COLO668 (cell line): ENCODE data around the gene SLC27A2.
"Not testable (repeated sequence)": the region's sequence is repeated elsewhere in the genome, so short reads cannot be mapped to it uniquely, and the experiment has no call there.

ENCODE experiments used
- DNase-seq: peaks from one replicate; lab custom pipeline; 2025; ENCODE audit not compliant: unreplicated experiment; lab: John Stamatoyannopoulos, UW

Gene SLC27A2

DNA sequence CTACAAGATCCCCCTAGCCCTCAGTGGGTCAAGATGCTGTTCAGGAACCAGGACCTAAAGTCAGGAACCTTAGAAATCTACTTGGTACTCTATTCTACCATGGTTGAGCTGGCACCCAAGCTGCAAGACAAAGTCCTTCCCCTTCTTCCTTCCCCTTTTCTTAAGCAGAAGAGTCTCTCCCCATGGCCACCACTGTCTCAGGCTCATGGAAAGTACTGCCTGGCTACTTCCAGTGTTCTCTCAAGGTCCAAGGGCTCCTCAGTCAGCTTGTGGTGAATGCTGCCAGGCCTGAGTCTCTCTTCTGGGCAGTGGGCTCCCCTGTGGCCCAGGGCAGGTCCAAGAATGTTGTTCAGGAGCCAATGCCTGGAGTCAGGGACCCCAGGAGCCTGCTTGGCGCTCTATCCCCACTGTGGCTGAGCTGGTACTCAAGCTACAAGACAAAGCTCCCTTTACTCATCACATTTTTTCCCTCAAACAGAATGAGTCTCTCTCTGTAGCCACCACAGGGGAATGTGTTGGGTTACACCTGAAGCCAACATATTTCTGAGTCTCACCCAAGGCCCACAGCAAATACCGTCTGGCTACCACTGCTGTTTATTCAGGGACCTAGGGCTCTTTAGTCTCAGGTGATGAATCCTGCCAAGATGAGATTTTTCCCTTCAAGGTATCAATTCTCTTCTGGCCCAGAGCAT lies 18.1 kb upstream of the SLC27A2 start:
- DNase-seq: no peak

DNA sequence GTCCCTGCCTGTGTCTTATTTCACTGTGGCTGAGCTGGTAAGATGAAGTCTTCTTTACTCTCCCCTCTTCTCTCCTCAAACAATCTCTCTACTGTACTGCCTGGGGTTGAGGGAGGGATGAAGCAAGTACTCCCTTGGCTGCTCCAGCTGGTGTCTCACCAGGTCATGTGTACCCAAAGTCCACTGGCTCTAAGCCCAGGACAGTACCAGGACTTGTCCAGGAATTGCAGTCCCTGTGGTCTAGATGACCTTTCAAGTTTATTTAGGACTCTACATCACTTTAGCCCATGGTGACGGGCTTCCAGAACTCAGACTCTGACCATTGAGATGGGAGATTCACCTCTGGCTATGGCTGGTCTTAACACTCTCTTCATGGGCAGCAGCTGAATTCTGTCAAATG lies 17.5 kb upstream of the SLC27A2 start:
- DNase-seq: no peak

GRCh38 chr15:50166216-50166615 lies 15.8 kb upstream of the SLC27A2 start:
- no peak for DNase-seq

- DNase-seq: no peak
These were observed 14.9 kb upstream of the SLC27A2 start for GRCh38 chr15:50167110-50167509.

DNA sequence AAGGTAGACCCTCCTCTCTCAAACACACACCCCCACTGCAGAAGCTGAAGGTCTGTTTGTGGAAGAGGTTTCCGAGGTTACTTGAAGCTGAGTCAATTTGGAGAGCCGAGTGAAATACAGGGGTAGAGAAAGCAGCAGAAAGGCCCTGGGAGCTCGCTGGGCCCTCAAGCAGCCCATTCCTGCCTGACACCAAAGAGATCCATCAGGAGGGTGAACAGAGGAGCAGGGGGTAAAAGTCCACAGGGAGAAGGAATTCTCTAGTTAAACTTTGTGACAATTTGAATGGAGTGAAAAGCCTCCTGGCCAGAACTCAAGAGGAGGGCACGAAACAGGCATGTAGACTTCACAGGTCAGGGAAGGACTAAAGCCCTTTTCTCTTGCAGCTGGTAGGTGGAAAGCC lies 13.6 kb upstream of the SLC27A2 start:
- DNase-seq: no peak

- DNase-seq: peak; percentile 18
These were observed 13.1 kb upstream of the SLC27A2 start for GRCh38 chr15:50168783-50169411.

DNA sequence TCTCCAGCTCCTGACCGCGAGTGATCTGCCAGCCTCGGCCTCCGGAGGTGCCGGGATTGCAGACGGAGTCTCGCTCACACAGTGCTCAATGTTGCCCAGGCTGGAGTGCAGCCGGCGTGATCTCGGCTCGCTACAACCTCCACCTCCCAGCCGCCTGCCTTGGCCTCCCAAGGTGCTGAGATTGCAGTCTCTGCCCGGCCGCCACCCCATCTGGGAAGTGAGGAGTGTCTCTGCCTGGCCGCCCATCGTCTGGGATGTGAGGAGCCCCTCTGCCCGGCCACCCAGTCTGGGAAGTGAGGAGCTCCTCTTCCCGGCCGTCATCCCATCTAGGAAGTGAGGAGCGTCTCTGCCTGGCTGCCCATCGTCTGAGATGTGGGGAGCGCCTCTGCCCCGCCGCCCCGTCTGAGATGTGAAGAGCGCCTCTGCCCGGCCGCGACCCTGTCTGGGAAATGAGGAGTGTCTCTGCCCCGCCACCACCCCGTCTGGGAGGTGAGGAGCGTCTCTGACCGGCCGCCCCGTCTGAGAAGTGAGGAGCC lies 9.6 kb upstream of the SLC27A2 start:
- not testable (repeated sequence) for DNase-seq

DNA sequence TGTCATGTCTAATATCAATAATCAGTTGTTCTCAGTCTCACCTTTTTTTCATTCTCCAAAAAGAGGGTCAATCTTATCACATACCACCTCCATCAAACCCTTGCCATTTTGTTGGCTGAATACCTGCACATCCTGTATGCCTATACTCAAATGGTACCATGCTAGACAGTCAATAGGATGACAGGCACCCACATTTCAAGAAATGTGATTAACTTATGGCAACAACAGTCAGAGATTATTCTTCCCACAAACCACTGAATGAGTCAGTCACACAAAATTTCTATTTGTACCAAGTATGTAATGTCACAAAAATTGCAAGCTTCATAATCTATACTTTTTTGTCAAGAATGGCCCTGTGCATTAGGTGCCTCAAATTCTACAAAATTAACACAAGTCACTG lies 5.1 kb upstream of the SLC27A2 start:
- DNase-seq: no peak

GRCh38 chr15:50180091-50180490 lies 1.9 kb upstream of the SLC27A2 start:
- DNase-seq: no peak

GRCh38 chr15:50180582-50180981 lies 1.4 kb upstream of the SLC27A2 start:
- DNase-seq: no peak

- peak; percentile 35 for DNase-seq
These were observed 611 bp upstream of the SLC27A2 start for GRCh38 chr15:50181201-50181968.

- DNase-seq: peak; percentile 67
These were observed 420 bp downstream of the SLC27A2 start for GRCh38 chr15:50182219-50183013.

DNA sequence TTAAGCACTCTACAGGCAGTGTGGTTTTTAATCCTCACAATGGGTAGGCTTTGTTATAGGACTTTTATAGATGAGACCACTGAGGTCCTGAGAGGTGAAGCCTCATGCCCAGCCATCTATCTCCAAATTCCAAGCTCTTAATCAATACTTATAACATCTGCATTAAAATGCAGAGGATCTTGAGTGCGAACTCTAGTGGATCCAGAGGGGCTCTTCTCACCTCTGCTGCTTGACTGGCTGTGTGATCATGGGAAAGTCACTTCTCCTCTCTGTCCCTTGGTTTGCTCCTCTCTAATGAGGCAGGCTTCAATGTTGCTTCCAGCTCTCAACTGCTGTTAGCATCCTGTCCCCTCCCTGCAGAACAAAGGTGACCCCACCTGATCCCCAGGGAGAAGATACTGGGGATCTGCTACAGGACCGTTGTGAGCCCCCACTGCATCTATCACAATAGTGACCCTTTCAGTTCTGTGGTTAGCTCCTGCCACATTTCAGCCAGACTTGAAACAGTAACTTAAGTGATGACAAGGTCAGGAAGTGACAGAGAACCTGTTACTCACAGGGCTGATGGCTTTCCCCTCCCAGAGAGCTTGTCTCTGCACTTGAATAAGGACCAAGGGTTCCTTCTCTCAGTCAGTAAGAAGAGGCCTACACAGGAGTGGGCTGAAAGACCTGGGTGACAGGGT lies 1.3 kb downstream of the SLC27A2 start:
- no peak for DNase-seq

DNA sequence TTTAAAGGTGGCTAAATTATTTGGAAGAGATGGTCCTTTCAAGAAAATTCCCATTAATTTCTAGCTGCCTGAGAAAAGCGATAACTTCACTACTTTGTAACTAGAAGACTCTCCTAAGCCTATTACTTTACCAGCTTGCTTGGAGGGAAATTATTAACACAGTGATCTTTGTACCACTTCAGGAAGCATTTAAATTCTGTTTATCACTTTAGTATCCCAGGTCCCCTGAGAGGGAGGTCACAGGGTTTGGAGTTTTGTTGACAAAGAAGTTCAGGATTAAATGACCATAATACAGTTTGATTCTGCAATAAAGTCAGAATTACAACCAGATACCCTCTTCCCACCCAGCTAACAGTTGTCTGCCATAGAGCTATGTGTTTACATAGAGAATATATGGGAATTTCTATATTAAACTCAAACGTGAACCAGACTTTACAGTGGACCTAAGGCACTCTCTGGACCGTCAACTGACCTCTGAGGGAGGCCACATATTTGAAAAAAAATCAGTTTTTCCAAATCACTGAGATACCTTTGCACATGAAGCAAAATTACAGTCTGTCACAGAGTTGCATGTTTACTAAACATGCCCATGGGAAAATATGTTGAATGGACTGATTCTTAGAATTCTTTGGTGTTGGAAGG lies 3.0 kb downstream of the SLC27A2 start:
- DNase-seq: no peak

- no peak for DNase-seq
These were observed 4.1 kb downstream of the SLC27A2 start for GRCh38 chr15:50186090-50186489.

- DNase-seq: no peak
These were observed 4.8 kb downstream of the SLC27A2 start for GRCh38 chr15:50186752-50187151.

DNA sequence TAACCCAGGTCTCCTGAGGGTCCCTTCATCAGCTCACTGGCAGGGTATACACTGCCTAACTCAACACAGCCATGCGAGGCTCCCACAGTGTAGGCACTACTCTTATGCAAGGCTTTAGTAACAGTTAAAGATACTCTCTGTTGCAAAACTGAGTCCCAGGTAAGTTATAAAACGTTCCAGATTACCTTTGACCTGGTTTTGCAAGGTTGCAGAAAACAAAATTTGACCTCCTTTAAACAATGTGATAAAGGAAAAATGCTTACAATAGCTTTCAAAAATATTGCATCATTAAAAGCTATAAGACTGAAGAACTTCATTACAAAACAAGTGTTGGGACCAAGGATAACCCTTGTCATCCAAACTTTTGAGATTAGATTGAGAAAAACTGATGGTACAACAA lies 5.5 kb downstream of the SLC27A2 start:
- no peak for DNase-seq

DNA sequence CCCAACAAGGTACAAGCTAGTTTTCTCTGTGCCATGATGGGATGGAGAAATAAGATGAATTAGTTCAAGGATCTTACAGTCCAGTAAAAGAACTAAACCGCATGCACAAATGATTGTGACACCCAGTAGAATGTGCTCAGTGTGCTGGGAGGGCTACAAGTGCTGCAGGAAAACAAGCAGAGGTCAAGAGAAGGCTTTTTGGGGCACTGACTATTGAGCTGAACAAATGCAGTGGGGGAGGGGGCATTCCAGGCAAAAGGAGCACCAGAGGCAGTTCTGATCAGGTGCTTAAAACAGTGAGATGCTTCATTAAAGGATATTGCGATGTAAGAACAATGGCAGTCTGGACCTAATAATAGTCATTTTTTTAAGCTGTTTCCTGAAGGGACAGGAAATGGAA lies 6.0 kb downstream of the SLC27A2 start:
- no peak for DNase-seq

GRCh38 chr15:50188793-50189192 lies 6.8 kb downstream of the SLC27A2 start:
- not testable (repeated sequence) for DNase-seq

DNA sequence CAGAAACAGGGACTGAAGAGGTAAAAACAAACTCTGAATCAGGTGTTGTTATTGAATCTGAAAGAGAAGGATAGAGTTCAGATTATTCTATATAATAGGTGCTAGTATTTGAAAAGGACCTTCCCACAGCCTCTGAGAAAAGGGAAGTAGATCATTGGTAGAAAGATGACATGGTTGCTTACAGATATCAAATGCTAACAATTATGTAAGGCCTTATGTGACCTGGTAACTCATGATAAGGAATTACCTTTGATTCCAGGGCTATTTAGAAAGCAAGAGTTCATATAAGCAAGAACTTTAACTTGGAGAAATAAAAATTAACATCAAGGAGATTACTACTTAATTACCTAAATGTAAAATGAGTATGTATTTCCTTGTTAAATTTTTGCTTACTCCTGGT lies 7.6 kb downstream of the SLC27A2 start:
- DNase-seq: no peak
